ENCODE results near the gene DIP2C.
"Not testable (repeated sequence)": the region's sequence is repeated elsewhere in the genome, so short reads cannot be mapped to it uniquely, and the experiment has no call there.

Gene DIP2C

DNA sequence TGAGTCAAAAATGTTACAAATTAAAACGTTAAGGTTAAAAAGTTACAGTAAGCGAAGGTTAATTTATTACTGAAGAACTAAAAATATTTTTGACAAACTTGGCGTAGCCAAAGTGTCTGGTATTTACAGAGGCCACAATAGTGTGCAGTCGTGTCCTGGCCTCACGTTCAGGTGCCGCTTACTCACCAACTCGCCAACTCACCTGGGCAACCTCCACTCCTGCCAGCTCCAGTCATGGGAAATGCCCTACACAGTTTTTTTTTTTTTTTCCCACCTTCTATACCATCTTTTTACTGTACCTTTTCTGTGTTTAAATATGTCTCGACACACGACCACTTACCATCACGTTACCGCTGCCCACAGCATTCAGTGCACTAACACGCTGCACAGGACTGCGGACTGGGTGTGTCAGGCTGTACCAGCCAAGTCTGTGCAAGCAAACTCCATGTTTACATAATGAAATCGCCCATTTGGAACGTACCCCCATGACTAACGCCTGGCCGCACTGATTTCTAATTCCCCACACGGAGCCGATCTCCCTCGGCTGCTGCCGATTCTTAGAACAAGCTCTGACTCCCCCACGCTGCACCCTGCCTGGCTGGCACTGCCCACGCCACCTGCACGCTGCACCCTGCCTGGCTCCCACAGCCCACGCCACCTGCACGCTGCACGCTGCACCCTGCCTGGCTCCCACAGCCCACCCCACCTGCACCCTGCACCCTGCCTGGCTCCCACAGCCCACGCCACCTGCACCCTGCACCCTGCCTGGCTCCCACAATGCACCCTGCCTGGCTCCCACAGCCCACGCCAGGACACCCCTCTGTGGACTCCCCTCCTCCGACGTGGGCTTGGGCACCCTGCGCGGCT lies 351.1 kb downstream of the DIP2C start:
- DNase-seq: no peak

DNA sequence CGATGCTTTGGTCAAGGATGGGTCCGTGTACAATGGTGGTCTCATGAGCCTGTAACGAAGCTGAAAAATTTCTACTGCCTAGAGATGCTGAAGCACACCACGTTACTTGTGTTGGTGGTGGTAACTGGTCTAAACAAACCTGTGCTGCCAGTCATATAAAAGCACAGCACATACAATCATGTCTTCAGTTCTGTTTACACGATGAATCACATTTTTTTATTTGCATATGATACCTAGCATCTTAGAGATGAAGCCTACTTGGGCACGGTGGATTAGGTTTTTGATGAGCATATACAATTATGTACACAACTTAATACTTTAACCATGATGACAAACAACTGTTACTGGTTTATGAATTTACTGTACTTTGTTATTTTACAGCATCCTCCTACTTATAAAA lies 353.2 kb downstream of the DIP2C start:
- DNase-seq: no peak

- DNase-seq: no peak
These were observed 354.2 kb downstream of the DIP2C start for GRCh38 chr10:335151-335800.

DNA sequence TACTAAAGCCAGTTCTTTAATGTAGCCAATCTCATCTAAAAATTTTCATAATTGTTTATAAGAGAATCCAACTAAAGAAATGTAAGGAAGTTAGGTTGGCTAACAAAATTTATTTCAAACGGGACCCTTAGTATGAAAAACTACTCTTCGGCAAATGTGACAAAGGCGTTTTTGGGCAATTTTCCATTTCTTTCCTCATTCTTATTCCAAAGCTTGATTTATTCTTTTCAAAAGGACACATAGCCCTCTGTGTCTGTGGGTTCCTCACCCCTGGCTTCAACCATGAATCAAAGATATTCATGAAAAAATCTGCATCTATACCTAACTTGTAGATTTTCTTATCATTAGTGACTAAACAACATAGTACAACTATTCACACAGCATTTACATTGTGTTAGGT lies 358.3 kb downstream of the DIP2C start:
- no peak for DNase-seq

- DNase-seq: peak in 1 of 5 donors; percentile 41
These were observed 359.9 kb downstream of the DIP2C start for GRCh38 chr10:329361-330099.

DNA sequence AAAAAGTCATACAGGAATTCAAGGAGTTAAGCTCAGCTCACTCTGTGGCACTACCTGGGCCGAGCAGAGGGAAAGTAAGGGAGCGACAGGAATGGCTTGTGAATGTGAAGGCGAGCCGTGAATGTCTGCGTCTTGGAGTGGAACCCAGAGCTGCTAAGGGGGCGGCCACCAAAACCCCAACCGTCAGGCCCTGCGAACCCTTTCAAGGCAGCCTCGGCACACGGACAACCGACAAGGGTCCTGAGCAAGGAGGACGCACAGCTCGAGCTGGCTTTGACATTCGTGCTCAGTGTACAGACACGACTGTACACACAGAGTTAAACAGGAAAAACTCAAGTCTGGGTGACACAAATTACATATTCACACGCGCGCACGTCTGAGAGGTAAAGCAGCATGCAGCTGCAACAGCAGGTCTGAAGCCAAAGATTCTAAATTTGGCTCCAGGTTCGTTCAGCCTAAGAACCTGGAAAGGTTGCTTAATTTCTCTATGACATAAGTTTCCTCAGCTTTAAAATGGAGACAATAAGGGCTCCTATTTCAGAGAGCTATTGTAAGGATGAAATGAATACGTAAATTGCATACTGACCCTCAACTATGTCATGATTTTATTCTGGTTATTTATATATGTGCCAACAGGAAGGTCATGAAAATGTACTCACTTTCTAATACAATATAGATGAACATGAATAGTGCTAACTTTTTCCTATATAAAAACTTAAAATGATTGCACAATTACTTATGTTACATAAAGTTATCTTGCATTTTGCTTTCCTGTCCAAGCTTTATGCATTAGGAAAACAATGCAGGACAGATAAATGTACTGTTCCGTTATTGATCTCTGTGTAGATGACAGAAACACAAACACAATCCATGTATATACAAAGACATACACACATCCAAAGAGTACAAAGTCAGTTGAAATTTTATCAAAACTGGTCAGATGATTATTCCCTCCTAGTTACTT lies 361.3 kb downstream of the DIP2C start:
- DNase-seq: no peak

DNA sequence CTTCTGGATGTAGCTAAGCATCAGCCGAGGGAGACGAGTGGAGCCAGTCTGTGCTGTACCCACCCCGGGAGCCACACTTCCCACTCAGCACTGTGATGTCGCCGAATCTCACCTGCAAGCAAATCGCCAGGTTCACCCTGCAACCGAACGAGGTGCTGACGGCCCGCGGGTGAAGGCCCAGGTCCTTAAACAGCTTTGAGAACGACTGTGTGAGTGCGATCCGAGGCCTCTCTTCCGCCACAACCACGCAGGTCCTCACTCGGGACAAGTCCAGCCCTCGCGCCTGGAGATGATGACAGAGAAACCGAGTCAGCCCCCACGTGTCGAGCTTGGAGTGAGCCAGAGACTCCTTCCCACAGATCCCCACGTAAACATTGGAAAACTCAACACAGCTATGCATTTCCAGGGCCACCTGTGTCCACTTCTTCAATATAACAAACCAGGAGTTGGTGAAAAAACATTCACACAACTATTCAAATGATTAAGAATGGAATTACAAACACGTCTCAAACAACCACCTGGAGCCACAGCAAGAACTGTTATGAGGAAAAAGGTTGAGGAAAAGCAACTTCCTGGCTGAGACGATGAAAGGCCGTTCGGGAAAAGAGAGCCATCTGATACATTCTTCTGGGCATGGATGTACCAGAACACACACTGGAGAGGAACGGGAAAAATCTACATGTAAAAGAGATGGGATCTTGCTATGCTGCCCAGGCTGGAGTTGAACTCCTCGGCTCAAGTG lies 362.4 kb downstream of the DIP2C start:
- no peak for DNase-seq

- DNase-seq: no peak
These were observed 363.1 kb downstream of the DIP2C start for GRCh38 chr10:326350-326749.

DNA sequence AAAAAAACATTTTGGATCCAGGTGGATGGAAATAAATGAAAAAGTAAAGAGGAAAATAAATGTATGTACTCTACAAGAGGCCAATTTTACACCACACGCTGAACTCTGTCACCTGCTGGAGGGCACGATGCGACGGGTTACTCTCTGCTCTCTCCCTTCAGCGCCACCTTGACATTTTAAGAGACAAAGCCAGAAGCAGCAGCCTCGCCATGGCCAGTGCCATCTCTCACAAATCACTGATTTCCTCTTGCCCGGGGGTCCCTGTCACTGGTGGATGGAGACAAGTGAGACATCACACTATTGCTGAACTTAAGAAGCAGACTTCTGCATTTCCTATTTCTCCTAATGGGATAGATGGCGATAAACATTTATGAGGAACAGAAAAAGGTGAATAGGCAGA lies 364.2 kb downstream of the DIP2C start:
- no peak for DNase-seq

- DNase-seq: no peak
These were observed 364.9 kb downstream of the DIP2C start for GRCh38 chr10:324593-324992.

DNA sequence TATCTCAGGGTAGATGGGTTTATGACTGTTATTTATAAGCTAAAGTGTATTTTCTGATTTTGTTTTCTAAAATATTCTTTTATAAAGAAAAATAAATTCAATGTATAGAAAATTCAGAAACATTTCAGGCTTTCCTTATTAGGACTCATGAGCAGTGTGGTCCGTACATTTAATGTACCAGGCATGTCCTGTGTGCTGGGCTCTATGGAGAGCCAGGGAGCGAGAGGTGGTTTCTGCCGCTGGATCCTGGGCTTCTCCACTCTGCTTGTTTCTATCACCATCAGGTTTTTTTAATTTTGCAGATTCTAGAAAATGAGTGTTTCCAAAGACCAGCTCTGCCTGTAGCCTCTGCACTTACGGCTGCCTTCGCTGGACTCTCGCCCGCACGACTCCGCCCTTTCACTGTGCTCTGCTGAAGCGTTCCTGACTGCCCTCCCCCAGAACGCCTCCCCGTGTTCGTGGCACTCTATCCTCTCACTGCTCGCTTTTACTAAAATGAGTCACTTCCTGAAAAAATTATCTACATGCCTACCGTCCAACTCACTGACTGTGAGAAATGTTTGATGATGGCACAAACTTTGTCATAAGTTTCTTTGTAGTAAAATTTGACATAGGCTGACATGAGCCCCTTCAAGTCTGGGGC lies 365.7 kb downstream of the DIP2C start:
- peak in 2 of 5 donors; percentile 21 to 78 for DNase-seq

GRCh38 chr10:323046-323445 lies 366.4 kb downstream of the DIP2C start:
- not testable (repeated sequence) for DNase-seq

GRCh38 chr10:320771-321170 lies 368.7 kb downstream of the DIP2C start:
- no peak for DNase-seq

- DNase-seq: no peak
These were observed 371.5 kb downstream of the DIP2C start for GRCh38 chr10:317926-318325.

GRCh38 chr10:317271-317769 lies 372.1 kb downstream of the DIP2C start:
- no peak for DNase-seq

DNA sequence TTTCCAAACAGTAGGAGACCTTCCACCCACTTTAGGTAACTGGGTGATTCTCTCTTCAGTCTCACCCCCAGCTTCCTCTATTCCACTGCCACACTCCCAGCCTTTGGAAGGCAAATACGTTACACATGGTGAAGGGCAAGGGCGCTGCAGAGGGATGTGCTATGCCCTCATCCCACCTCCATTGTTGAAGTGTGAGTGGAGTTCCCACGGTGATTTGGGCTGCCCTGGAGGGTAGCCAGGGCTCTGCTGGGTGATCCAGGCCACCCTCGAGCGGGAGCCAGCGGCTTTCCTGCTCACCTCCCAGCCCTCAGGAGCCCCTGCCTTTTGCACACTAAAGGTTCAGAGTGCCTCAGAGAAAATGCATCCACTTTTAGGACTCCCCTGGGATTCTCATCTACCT lies 373.1 kb downstream of the DIP2C start:
- DNase-seq: no peak

DNA sequence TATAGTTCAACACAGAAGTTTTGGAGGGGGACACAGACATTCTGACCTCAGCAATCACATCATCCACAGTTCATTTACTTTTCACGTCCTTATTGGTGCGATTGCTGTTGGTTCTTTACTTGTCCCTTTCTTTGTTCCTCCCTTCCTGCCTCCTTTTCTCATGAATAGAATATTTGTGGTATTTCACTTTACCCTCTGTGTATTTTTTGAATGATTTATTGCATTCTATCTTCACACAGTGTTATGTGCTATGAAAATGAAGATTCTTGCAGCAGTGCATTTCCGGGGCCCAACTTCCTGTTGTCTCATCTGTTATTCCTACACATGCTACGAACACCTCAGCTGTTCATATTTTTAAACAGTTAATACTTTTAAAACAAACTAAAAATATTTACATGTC lies 374.6 kb downstream of the DIP2C start:
- peak in 1 of 5 donors; percentile 11 for DNase-seq

GRCh38 chr10:314381-314780 lies 375.1 kb downstream of the DIP2C start:
- no peak for DNase-seq

- no peak for DNase-seq
These were observed 377.4 kb downstream of the DIP2C start for GRCh38 chr10:311901-312665.

Measured in T-helper 1 cell (primary cell).